Transverse colon (tissue), 3 donors: Measurements from ENCODE around the gene SERAC1.

Source experiments
- EP300 ChIP-seq: sonication (generic); formaldehyde crosslinking; IDR thresholded peaks from one replicate; pipeline ENCODE4 v1.6.1; 2017; ENCODE audit warnings: antibody characterized with exemption, low read depth
- POLR2AphosphoS5 ChIP-seq, 3 donors: sonication (generic); formaldehyde crosslinking; IDR thresholded peaks; one replicate each; pipeline ENCODE4 v1.6.1; 2016; ENCODE audit warnings: antibody characterized with exemption in 3 of 3

GRCh38 chr6:158061709-158062461, 106.2 kb downstream of the SERAC1 start:
- no peak for TF ChIP-seq EP300
- no peak for TF ChIP-seq POLR2AphosphoS5 (IDR thresholded peaks at IDR 0.05)
